ENCODE measurements around the gene KDM5B.

KDM5B gene

DNA sequence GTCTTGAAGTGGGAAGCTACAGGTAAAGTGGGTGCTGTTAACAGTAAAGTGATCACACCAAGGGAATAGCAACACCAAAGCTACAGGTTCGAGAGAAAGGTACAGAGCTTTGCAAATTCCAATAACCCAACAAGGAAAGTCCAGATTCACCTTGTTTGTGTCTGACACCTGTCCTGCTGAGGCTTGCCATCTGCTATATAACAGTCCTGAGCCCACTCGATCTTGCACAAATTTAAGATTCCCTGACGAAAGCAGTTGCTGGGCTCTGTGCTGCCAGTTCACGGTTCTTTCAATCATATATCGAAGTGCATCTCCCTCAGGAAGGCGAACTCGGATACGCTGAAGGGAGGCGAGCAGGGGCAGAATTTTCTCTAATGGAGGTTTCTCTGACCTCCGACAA is 75.0 kb downstream of the KDM5B start:
- Histone ChIP-seq H3K9me3 (ENCODE audit: control insufficient read depth, insufficient read depth, low read depth, low read length) (no peaks in the 10 kb centered on the region), H3K36me3 (ENCODE audit: control insufficient read depth in 2 of 2, insufficient read depth in 1 of 2, low read length in 2 of 2) (peaks cover 28 to 100% of the 10 kb centered on the region in 2 experiments), H3K27ac (ENCODE audit: extremely low read depth, low read depth, low read length) (no peak overlapping the region), H3K4me1 (ENCODE audit: control insufficient read depth, insufficient read depth, low read length) (no peaks in the 10 kb centered on the region), H3K4me3 (ENCODE audit: low read depth, low read length) (no peak overlapping the region)
- no peak for TF ChIP-seq ZNF121 (tag by site-specific recombination; IDR thresholded peaks at IDR 0.05)
- no peak for TF ChIP-seq ZNF501 (tag by site-specific recombination; IDR thresholded peaks at IDR 0.05)
- TF ChIP-seq ZNF514 (tag by site-specific recombination; IDR thresholded peaks at IDR 0.05) = no peak
- TF ChIP-seq, protein P1, sequence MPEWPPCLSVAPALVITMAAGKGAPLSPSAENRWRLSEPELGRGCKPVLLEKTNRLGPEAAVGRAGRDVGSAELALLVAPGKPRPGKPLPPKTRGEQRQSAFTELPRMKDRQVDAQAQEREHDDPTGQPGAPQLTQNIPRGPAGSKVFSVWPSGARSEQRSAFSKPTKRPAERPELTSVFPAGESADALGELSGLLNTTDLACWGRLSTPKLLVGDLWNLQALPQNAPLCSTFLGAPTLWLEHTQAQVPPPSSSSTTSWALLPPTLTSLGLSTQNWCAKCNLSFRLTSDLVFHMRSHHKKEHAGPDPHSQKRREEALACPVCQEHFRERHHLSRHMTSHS (tag by site-specific recombination; IDR thresholded peaks at IDR 0.05) = no peak
- no peak for TF ChIP-seq YY2 (tag by site-specific recombination; IDR thresholded peaks at IDR 0.05)
- TF ChIP-seq, protein P2, sequence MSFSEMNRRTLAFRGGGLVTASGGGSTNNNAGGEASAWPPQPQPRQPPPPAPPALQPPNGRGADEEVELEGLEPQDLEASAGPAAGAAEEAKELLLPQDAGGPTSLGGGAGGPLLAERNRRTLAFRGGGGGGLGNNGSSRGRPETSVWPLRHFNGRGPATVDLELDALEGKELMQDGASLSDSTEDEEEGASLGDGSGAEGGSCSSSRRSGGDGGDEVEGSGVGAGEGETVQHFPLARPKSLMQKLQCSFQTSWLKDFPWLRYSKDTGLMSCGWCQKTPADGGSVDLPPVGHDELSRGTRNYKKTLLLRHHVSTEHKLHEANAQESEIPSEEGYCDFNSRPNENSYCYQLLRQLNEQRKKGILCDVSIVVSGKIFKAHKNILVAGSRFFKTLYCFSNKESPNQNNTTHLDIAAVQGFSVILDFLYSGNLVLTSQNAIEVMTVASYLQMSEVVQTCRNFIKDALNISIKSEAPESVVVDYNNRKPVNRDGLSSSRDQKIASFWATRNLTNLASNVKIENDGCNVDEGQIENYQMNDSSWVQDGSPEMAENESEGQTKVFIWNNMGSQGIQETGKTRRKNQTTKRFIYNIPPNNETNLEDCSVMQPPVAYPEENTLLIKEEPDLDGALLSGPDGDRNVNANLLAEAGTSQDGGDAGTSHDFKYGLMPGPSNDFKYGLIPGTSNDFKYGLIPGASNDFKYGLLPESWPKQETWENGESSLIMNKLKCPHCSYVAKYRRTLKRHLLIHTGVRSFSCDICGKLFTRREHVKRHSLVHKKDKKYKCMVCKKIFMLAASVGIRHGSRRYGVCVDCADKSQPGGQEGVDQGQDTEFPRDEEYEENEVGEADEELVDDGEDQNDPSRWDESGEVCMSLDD (tag by site-specific recombination; IDR thresholded peaks at IDR 0.05) = no peak
- TF ChIP-seq SP7 (tag by site-specific recombination; IDR thresholded peaks at IDR 0.05) = no peak
- no peak for TF ChIP-seq ZSCAN23 (tag by site-specific recombination; IDR thresholded peaks at IDR 0.05)
- TF ChIP-seq IKZF3 (tag by site-specific recombination; IDR thresholded peaks at IDR 0.05) = no peak
- no peak for TF ChIP-seq KLF16 (tag by site-specific recombination; IDR thresholded peaks at IDR 0.05)
- no peak for TF ChIP-seq ZNF529 (tag by site-specific recombination; IDR thresholded peaks at IDR 0.05; ENCODE audit: insufficient replicate concordance)
- TF ChIP-seq, protein P3, sequence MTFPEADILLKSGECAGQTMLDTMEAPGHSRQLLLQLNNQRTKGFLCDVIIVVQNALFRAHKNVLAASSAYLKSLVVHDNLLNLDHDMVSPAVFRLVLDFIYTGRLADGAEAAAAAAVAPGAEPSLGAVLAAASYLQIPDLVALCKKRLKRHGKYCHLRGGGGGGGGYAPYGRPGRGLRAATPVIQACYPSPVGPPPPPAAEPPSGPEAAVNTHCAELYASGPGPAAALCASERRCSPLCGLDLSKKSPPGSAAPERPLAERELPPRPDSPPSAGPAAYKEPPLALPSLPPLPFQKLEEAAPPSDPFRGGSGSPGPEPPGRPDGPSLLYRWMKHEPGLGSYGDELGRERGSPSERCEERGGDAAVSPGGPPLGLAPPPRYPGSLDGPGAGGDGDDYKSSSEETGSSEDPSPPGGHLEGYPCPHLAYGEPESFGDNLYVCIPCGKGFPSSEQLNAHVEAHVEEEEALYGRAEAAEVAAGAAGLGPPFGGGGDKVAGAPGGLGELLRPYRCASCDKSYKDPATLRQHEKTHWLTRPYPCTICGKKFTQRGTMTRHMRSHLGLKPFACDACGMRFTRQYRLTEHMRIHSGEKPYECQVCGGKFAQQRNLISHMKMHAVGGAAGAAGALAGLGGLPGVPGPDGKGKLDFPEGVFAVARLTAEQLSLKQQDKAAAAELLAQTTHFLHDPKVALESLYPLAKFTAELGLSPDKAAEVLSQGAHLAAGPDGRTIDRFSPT (tag by site-specific recombination; IDR thresholded peaks at IDR 0.05) = no peak
- TF ChIP-seq SETDB1 (IDR thresholded peaks at IDR 0.05; ENCODE audit: insufficient read length, low read length) = no peak
- POLR2A ChIA-PET = no interaction called here
- CTCF ChIA-PET = interaction anchor here (1.2 kb wide), 1 partner anchor 483 kb away, joined by 3 read pairs; no protein-coding TSS in a partner anchor

DNA sequence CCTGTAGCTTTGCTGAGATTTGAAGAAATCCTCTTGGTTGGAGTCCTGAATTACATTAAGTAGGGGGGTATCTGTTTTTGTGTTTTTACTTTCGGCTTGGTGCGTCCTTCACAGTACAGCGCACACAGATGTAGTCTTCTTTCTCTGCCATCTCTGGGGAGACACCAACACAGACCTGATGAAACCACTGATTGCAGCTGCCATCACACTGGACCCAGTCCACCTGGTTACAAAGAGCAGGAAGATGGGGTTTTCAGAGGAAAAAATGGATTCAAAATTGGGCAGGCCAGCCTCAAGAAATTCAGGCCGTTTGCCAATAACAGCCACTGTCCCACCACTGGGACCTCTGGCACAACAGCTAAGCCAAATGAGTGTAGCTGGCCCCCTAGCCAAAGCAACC is 79.3 kb downstream of the KDM5B start:
- peaks cover 15 to 92% of the 10 kb centered on the region in 2 experiments for H3K36me3 ChIP-seq (ENCODE audit: control insufficient read depth in 2 of 2, insufficient read depth in 1 of 2, low read length in 2 of 2)
- ChIA-PET CTCF (interaction anchor here (1.1 to 1.3 kb wide), 3 partner anchors 10 to 385 kb away, joined by 3 to 7 read pairs (median 6); no protein-coding TSS in a partner anchor), POLR2A (interaction anchor here (0.6 to 1.0 kb wide), 2 partner anchors 10 to 295 kb away, joined by 3 to 5 read pairs; no protein-coding TSS in a partner anchor)
- no peaks in the 10 kb centered on the region for H3K4me1 ChIP-seq (ENCODE audit: control insufficient read depth, insufficient read depth, low read length)
- no peaks in the 10 kb centered on the region for H3K9me3 ChIP-seq (ENCODE audit: control insufficient read depth, insufficient read depth, low read depth, low read length)
- H3K27ac ChIP-seq (ENCODE audit: extremely low read depth, low read depth, low read length) = no peak overlapping the region
- H3K4me3 ChIP-seq (ENCODE audit: low read depth, low read length) = no peak overlapping the region
- TF ChIP-seq, protein P4, sequence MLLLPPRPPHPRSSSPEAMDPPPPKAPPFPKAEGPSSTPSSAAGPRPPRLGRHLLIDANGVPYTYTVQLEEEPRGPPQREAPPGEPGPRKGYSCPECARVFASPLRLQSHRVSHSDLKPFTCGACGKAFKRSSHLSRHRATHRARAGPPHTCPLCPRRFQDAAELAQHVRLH (tag by site-specific recombination; IDR thresholded peaks at IDR 0.05) = no peak
- no peak for TF ChIP-seq ZNF555 (tag by site-specific recombination; conservative IDR thresholded peaks at IDR 0.05)
- TF ChIP-seq, protein P5, sequence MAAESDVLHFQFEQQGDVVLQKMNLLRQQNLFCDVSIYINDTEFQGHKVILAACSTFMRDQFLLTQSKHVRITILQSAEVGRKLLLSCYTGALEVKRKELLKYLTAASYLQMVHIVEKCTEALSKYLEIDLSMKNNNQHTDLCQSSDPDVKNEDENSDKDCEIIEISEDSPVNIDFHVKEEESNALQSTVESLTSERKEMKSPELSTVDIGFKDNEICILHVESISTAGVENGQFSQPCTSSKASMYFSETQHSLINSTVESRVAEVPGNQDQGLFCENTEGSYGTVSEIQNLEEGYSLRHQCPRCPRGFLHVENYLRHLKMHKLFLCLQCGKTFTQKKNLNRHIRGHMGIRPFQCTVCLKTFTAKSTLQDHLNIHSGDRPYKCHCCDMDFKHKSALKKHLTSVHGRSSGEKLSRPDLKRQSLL (tag by site-specific recombination; IDR thresholded peaks at IDR 0.05) = no peak
- TF ChIP-seq ZNF140 (tag by site-specific recombination; IDR thresholded peaks at IDR 0.05) = no peak
- TF ChIP-seq, protein P6, sequence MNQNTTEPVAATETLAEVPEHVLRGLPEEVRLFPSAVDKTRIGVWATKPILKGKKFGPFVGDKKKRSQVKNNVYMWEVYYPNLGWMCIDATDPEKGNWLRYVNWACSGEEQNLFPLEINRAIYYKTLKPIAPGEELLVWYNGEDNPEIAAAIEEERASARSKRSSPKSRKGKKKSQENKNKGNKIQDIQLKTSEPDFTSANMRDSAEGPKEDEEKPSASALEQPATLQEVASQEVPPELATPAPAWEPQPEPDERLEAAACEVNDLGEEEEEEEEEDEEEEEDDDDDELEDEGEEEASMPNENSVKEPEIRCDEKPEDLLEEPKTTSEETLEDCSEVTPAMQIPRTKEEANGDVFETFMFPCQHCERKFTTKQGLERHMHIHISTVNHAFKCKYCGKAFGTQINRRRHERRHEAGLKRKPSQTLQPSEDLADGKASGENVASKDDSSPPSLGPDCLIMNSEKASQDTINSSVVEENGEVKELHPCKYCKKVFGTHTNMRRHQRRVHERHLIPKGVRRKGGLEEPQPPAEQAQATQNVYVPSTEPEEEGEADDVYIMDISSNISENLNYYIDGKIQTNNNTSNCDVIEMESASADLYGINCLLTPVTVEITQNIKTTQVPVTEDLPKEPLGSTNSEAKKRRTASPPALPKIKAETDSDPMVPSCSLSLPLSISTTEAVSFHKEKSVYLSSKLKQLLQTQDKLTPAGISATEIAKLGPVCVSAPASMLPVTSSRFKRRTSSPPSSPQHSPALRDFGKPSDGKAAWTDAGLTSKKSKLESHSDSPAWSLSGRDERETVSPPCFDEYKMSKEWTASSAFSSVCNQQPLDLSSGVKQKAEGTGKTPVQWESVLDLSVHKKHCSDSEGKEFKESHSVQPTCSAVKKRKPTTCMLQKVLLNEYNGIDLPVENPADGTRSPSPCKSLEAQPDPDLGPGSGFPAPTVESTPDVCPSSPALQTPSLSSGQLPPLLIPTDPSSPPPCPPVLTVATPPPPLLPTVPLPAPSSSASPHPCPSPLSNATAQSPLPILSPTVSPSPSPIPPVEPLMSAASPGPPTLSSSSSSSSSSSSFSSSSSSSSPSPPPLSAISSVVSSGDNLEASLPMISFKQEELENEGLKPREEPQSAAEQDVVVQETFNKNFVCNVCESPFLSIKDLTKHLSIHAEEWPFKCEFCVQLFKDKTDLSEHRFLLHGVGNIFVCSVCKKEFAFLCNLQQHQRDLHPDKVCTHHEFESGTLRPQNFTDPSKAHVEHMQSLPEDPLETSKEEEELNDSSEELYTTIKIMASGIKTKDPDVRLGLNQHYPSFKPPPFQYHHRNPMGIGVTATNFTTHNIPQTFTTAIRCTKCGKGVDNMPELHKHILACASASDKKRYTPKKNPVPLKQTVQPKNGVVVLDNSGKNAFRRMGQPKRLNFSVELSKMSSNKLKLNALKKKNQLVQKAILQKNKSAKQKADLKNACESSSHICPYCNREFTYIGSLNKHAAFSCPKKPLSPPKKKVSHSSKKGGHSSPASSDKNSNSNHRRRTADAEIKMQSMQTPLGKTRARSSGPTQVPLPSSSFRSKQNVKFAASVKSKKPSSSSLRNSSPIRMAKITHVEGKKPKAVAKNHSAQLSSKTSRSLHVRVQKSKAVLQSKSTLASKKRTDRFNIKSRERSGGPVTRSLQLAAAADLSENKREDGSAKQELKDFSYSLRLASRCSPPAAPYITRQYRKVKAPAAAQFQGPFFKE (tag by site-specific recombination; IDR thresholded peaks at IDR 0.05; ENCODE audit: borderline replicate concordance) = no peak
- no peak for TF ChIP-seq ZFP69B (tag by site-specific recombination; IDR thresholded peaks at IDR 0.05)
- TF ChIP-seq ZNF707 (tag by site-specific recombination; IDR thresholded peaks at IDR 0.05) = no peak
- no peak for TF ChIP-seq ZNF626 (tag by site-specific recombination; IDR thresholded peaks at IDR 0.05)
- no peak for TF ChIP-seq IKZF3 (tag by site-specific recombination; IDR thresholded peaks at IDR 0.05)

All from HEK293 (cell line).